GM12878 (cell line): ENCODE measurements around the gene AEBP2. TPM values are rescaled to one million over a fixed set of nuclear protein-coding genes. Genes with fewer than 3 reads are reported as not detected.

Experiments
- ATAC-seq: fragments of 200-7000 bp; cut with Tn5 transposase; 3 replicates; pipeline ENCODE4 v1.9.1; 2020; ENCODE audit warnings: mild to moderate bottlenecking, moderate library complexity
- BruUV-seq: library from RNA; stranded (reverse); fragments of 400-500 nt; replicated peaks from 2 replicates; lab custom pipeline; 2021; lab: Mats Ljungman, UMichigan
- CTCF ChIA-PET: fragments of 300-600 bp; sonication (Branson Sonifier 250); formaldehyde crosslinking; extraction: SDS; loops from one replicate; lab custom pipeline; 2021; ENCODE audit warnings: inconsistent platforms; lab: Yijun Ruan, JAX
- POLR2A ChIA-PET: fragments of 350-600 bp; formaldehyde crosslinking; extraction: SDS; loops from one replicate; lab custom pipeline; 2021; ENCODE audit warnings: inconsistent platforms; lab: Charles Lee
- RAD21 ChIA-PET: fragments of 300-600 bp; sonication (Branson Sonifier 250); formaldehyde crosslinking; loops from one replicate; lab custom pipeline; 2023; ENCODE audit warnings: antibody characterized with exemption; ENCODE audit not compliant: unreplicated experiment; lab: Charles Lee
- SMC1A ChIA-PET: fragments of 300-600 bp; sonication (Branson Sonifier 250); formaldehyde crosslinking; loops from one replicate; lab custom pipeline; 2023; ENCODE audit not compliant: unreplicated experiment, uncharacterized antibody; lab: Charles Lee
- DNase-seq: peaks from one replicate; pipeline ENCODE4 v3.0.0-alpha.2; 2011; ENCODE audit warnings: low read depth, low spot score
- FAIRE-seq: peaks from 3 replicates; lab custom pipeline; 2011; peaks lifted over from hg19 to GRCh38; lab: Jason Lieb, UNC
- H2AFZ ChIP-seq: 2 replicates; pipeline ENCODE4 v1.6.0; 2011; ENCODE audit warnings: low read depth, low read length, control low read depth; ENCODE audit not compliant: control insufficient read depth
- H3K27ac ChIP-seq: 2 replicates; pipeline ENCODE4 v1.5.1; 2011; ENCODE audit warnings: control low read depth; ENCODE audit not compliant: control insufficient read depth, insufficient read depth
- H3K27me3 ChIP-seq, 2 experiments: replicated peaks in 1 of 2; 2 replicates each; pipeline versions ENCODE4 v1.6.0 to v1.6.1; 2011; ENCODE audit warnings: low read length in 1 of 2; ENCODE audit not compliant: control insufficient read depth in 2 of 2, insufficient read depth in 2 of 2
- H3K36me3 ChIP-seq, 2 experiments: 2 replicates each; pipeline ENCODE4 v1.5.1; 2011; ENCODE audit warnings: low read length in 1 of 2; ENCODE audit not compliant: control insufficient read depth in 2 of 2, insufficient read depth in 2 of 2
- H3K4me1 ChIP-seq: 2 replicates; pipeline ENCODE4 v1.6.1; 2011; ENCODE audit warnings: mild to moderate bottlenecking, low read length, moderate library complexity, mixed read lengths; ENCODE audit not compliant: control insufficient read depth, insufficient read depth
- H3K4me2 ChIP-seq: 2 replicates; pipeline ENCODE4 v1.6.0; 2011; ENCODE audit warnings: control low read depth; ENCODE audit not compliant: control insufficient read depth, insufficient read depth
- H3K4me3 ChIP-seq: fragments of 200-600 bp; sonication (generic); 2 replicates; pipeline ENCODE4 v1.5.1; 2016
- H3K79me2 ChIP-seq: 2 replicates; pipeline ENCODE4 v1.6.0; 2011; ENCODE audit warnings: low read length; ENCODE audit not compliant: control insufficient read depth, insufficient read depth
- H3K9ac ChIP-seq: 2 replicates; pipeline ENCODE4 v1.8.0; 2011; ENCODE audit warnings: low read length, control low read depth, mixed read lengths; ENCODE audit not compliant: control insufficient read depth, insufficient read depth
- H3K9me3 ChIP-seq: replicated peaks from 3 replicates; pipeline ENCODE4 v1.5.1; 2011; ENCODE audit warnings: mild to moderate bottlenecking, low read length; ENCODE audit not compliant: control insufficient read depth, insufficient read depth
- H4K20me1 ChIP-seq: 2 replicates; pipeline ENCODE4 v1.6.0; 2011; ENCODE audit not compliant: control insufficient read depth, insufficient read depth
- CBFB ChIP-seq: IDR thresholded peaks from 2 replicates; pipeline ENCODE4 v1.6.1; 2016; ENCODE audit warnings: antibody characterized with exemption, low read depth
- FOXM1 ChIP-seq: IDR thresholded peaks from 2 replicates; pipeline ENCODE4 v1.6.1; 2012; ENCODE audit warnings: low read depth, mild to moderate bottlenecking, inconsistent platforms, low read length, moderate library complexity
- MAX ChIP-seq: IDR thresholded peaks from 2 replicates; pipeline ENCODE4 v1.6.1; 2012; ENCODE audit warnings: low read depth, low read length, improper control_type of control experiment
- MEF2A ChIP-seq: IDR thresholded peaks from 2 replicates; pipeline ENCODE4 v1.6.1; 2011; ENCODE audit warnings: low read depth, mild to moderate bottlenecking, low read length, moderate library complexity; ENCODE audit not compliant: insufficient read depth
- MTA3 ChIP-seq: IDR thresholded peaks from 2 replicates; pipeline ENCODE4 v1.6.1; 2012; ENCODE audit warnings: low read length, inconsistent platforms, borderline replicate concordance
- NBN ChIP-seq: fragments of 450-650 bp; IDR thresholded peaks from 2 replicates; pipeline ENCODE4 v1.6.1; 2016
- RBBP5 ChIP-seq: fragments of 200-600 bp; sonication (generic); conservative IDR thresholded peaks from 2 replicates; pipeline ENCODE4 v1.6.1; 2016
- TCF3 ChIP-seq: IDR thresholded peaks from 2 replicates; pipeline ENCODE4 v1.6.1; 2012; ENCODE audit warnings: low read depth, mild to moderate bottlenecking, low read length, borderline replicate concordance; ENCODE audit not compliant: insufficient read depth
- WRNIP1 ChIP-seq: IDR thresholded peaks from 2 replicates; pipeline ENCODE4 v1.6.1; 2011; ENCODE audit warnings: low read depth, low read length, improper control_type of control experiment, borderline replicate concordance
- WGBS: methylation state at CpG from one replicate; pipeline ENCODE4 v1.1.6; 2016; ENCODE audit warnings: low lambda C conversion rate; ENCODE audit not compliant: insufficient replicate concordance, insufficient coverage; ENCODE audit errors: missing lambda C conversion rate; 5-methylcytosine and 5-hydroxymethylcytosine counted together
- in situ Hi-C: fragments of 300-500 bp; cut with MboI; formaldehyde crosslinking; loops from 9 replicates; pipeline ENCODE4 v1.14.3; 2018; ENCODE audit warnings: mixed read lengths
- intact Hi-C: fragments of 100-400 bp; cut with micrococcal nuclease; formaldehyde crosslinking; loops from one replicate; pipeline ENCODE4 v1.14.2; 2022; ENCODE audit not compliant: unreplicated experiment
- polyA plus RNA-seq, 11 experiments: library from polyadenylated mRNA; depleted of rRNA in 4 of 11; unstranded in 6 of 11; stranded (reverse) in 5 of 11; fragments of >200 nt; fragmentation: Nextera tagmentation in 4 of 11; fragmentation: Illumina TruSeq in 1 of 11; extraction: Ambion mirVana in 4 of 11; extraction: Trizol in 1 of 11; gene quantifications; 1 replicate in 1 of 11; 2 replicates in 10 of 11; pipeline versions ENCODE4 v1.2.1 to v1.2.3, GENCODE V29; 2011 to 2016; ENCODE audit warnings: inconsistent platforms in 2 of 11, missing spikeins in 2 of 11, low read depth in 1 of 11
- total RNA-seq, 4 experiments: library from RNA; depleted of rRNA in 3 of 4; stranded (reverse); fragments of >200 nt in 3 of 4; fragmentation: Illumina TruSeq in 1 of 4; extraction: Trizol in 1 of 4; gene quantifications; 2 replicates each; pipeline versions ENCODE4 v1.2.1 to v1.2.3, GENCODE V29; 2013 to 2021

Gene AEBP2
- total and polyA plus RNA-seq, 10 of the 15 experiments (the other 5 are each of a cell fraction or from before 2014, with no cell fraction given), result 17.6 to 126 (median 44.8) TPM

- DNase-seq, result no peak
- Histone ChIP-seq H3K9me3 (no peaks in the 10 kb centered on the region), H3K4me1 (no peaks in the 10 kb centered on the region), H3K4me2 (no peak overlapping the region), H2AFZ (no peak overlapping the region), H3K27ac (no peak overlapping the region), H4K20me1 (no peaks in the 10 kb centered on the region), H3K27me3 (no peaks in the 10 kb centered on the region), H3K79me2 (no peaks in the 10 kb centered on the region)
- 46% methylated on average over 2 of the region's 2 CpGs for WGBS
- RAD21 ChIA-PET, result no interaction called here
- in situ Hi-C loops, result no loop called here
- SMC1A ChIA-PET, result no interaction called here
- intact Hi-C loops, result no loop called here
- POLR2A ChIA-PET, result no interaction called here
- BruUV-seq, result no TSS peak
- no peak for FAIRE-seq
- no peak for TF ChIP-seq RBBP5
- TF ChIP-seq FOXM1, result no peak
- TF ChIP-seq MAX, result no peak
- TF ChIP-seq MEF2A, result no peak
- TF ChIP-seq WRNIP1, result no peak
- TF ChIP-seq MTA3, result no peak
- TF ChIP-seq CBFB, result no peak
- TF ChIP-seq, all 136 proteins: peak for 0
- no peak overlapping the region for H3K4me3 ChIP-seq
- no peak for ATAC-seq
- no peak overlapping the region for H3K9ac ChIP-seq
- H3K36me3 ChIP-seq, result no peaks in the 10 kb centered on the region
- CTCF ChIA-PET, result no interaction called here
These were observed 44.9 kb upstream of the AEBP2 start for GRCh38 chr12:19394385-19394784.

- no peak overlapping the region for H3K9ac ChIP-seq
- no peaks in the 10 kb centered on the region for H4K20me1 ChIP-seq
- no peak overlapping the region for H3K4me3 ChIP-seq
- 69% methylated on average over 4 of the region's 4 CpGs for WGBS
- ATAC-seq (no peak), FAIRE-seq (no peak), DNase-seq (no peak)
- no peaks in the 10 kb centered on the region for H3K36me3 ChIP-seq
- BruUV-seq, result no TSS peak
- ChIA-PET POLR2A (no interaction called here), RAD21 (no interaction called here), CTCF (no interaction called here), SMC1A (interaction anchor here (0.6 kb wide), 1 partner anchor 47 kb away, joined by 3 read pairs; no protein-coding TSS in a partner anchor)
- H3K4me2 ChIP-seq, result no peak overlapping the region
- no peaks in the 10 kb centered on the region for H3K27me3 ChIP-seq
- H2AFZ ChIP-seq, result no peak overlapping the region
- in situ Hi-C loops, result no loop called here
- H3K27ac ChIP-seq, result no peak overlapping the region
- intact Hi-C loops, result no loop called here
- no peaks in the 10 kb centered on the region for H3K4me1 ChIP-seq
- no peaks in the 10 kb centered on the region for H3K79me2 ChIP-seq
- TF ChIP-seq TCF3 (no peak), NBN (no peak)
- no peaks in the 10 kb centered on the region for H3K9me3 ChIP-seq
These were observed 41.8 kb upstream of the AEBP2 start for GRCh38 chr12:19397534-19397933.
